Muscle layer of colon (tissue), 2 donors: ENCODE results near the gene STK25.

Source experiments
- H3K27ac ChIP-seq: one replicate; pipeline ENCODE4 v1.7.0; 2013; ENCODE audit warnings: low read depth, mild to moderate bottlenecking, low read length, moderate library complexity
- H3K27me3 ChIP-seq, 2 donors: one replicate each; pipeline ENCODE4 v1.7.0; 2013; ENCODE audit warnings: low read length in 2 of 2, mild to moderate bottlenecking in 2 of 2; ENCODE audit not compliant: insufficient read depth in 2 of 2, control insufficient read depth in 1 of 2
- H3K36me3 ChIP-seq: one replicate; pipeline ENCODE4 v1.7.0; 2013; ENCODE audit warnings: mild to moderate bottlenecking, low read length; ENCODE audit not compliant: insufficient read depth
- H3K4me1 ChIP-seq: one replicate; pipeline ENCODE4 v1.7.0; 2013; ENCODE audit warnings: mild to moderate bottlenecking, low read length; ENCODE audit not compliant: insufficient read depth
- H3K4me3 ChIP-seq, 2 donors: one replicate each; pipeline ENCODE4 v1.7.0; 2013; ENCODE audit warnings: low read length in 2 of 2, low read depth in 1 of 2, mild to moderate bottlenecking in 1 of 2, moderate library complexity in 1 of 2
- H3K9ac ChIP-seq: one replicate; pipeline ENCODE4 v1.7.0; 2013; ENCODE audit warnings: low read length
- H3K9me3 ChIP-seq: one replicate; pipeline ENCODE4 v1.7.0; 2013; ENCODE audit warnings: mild to moderate bottlenecking, low read length
- donor health status: abdominal sarcoma.
- donor health status: Adenocarcinoma of cecum.

STK25 gene

DNA sequence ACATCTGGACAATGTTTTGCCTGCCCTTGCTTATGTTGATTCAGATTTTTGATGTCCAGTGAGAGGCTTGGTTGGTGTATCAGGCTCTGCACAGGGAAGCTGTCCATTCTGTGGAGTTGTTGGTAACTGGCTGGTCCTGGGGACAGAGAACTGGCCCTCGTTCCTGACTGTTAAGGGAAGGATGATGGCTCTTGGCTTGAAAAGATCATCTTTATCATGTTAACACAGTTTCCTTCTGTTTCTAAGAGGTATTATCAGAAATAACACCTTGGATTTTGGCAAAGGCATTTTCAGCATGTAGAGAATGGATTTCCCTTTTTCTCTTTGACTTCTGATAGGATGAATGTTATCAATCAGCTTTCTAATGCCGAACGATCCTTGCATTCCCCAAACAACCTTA lies 19.3 kb downstream of the STK25 start:
- Histone ChIP-seq H3K4me3 (no peak overlapping the region), H3K4me1 (no peaks in the 10 kb centered on the region), H3K9me3 (no peaks in the 10 kb centered on the region), H3K27ac (no peak overlapping the region), H3K27me3 (no peaks in the 10 kb centered on the region), H3K9ac (no peak overlapping the region), H3K36me3 (peaks cover 7% of the 10 kb centered on the region)

DNA sequence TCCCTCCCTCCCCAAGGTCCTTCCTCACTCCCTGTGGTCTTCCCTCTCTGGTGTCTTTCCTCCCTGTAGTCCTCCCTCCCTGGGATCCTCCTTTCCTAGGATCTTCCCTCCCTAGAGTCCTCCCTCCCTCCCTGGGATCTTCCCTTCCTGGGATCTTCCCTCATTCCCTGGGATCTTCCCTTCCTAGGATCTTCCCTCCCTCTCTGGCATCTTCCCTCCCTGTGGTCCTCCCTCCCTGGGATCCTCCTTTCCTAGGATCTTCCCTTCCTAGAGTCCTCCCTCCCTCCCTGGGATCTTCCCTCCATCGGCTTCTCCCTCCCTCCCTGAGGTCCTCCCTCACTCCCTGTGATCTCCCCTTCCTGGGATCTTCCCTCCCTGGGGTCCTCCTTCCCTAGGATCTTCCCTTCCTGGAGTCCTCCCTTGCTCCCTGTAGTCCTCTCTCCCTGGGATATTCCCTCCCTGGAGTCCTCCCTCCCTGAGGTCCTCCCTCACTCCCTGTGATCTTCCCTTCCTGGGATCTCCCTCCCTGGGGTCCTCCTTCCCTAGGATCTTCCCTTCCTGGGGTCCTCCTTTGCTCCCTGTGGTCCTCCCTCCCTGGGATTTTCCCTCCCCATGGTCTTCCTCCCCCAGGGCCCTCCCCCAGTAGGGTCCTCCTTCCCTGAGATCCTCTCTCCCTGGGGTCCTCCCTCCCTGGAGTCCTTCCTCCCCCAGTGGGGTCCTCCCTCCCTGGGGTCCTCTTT lies 23.0 kb downstream of the STK25 start:
- Histone ChIP-seq H3K9ac (no peak overlapping the region), H3K27ac (no peak overlapping the region), H3K4me1 (no peaks in the 10 kb centered on the region), H3K4me3 (no peak overlapping the region), H3K36me3 (peaks cover 5% of the 10 kb centered on the region), H3K27me3 (no peaks in the 10 kb centered on the region), H3K9me3 (no peaks in the 10 kb centered on the region)

DNA sequence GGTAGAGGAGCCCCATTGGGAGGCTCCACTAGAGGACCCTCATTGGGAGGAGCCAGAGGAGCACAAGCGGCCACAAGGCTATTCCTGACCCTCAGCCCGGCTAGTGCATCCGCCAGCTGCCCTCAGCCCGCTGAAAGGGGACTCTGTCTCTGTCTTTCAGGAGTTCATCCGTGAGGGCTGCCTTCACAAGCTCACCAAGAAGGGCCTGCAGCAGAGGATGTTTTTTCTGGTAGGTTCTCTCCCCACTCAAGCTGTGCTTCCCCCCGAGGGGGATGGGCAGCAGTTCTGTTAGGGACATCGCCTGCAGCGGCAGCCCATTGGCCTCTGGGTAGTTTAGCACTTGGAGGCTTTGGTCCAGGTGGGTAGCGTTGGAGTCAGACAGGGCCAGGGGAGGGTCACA lies 25.1 kb downstream of the STK25 start:
- H3K36me3 ChIP-seq, result peaks cover 6% of the 10 kb centered on the region

DNA sequence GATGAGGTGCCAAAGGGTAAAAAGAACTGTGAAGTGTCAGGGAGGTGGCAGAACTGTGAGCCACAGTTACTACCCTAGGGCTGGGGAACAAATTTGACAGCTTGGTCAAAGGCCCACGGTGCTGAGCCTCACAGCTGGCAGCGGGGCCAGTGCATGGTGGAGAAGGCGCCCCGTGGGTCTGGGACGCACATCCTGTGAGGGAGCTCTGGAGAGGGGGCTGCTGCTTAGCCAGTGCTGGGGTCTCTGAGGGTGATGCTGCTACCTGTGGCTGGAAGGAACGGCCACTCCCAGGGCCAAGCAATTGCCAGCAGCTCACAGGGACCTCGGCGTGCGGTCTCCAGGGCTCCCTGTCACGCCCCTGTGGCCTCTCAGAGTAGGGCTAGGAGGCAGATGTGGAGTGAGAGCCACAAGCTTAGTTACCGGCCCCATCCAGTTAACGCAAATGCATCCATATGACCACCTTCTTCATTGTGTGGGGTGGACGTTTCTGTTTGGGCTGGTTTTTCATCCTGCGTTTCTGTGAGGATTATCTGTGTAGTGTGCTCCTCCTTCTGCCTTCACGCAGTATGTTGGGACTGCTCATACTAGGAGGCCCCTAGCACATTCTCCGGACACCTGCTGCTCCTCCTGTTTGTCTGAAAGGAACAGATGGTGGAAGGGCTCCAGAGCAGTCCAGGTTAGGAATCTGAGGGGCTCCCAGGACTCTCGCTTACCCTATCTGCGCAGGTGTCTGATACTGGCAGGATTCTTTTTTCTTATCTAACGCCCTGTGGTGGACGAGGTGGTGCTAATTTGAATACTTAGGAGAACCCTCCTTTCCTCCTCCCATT lies 26.0 kb downstream of the STK25 start:
- H3K36me3 ChIP-seq, result peaks cover 6% of the 10 kb centered on the region
- H3K4me1 ChIP-seq, result no peaks in the 10 kb centered on the region
- H3K4me3 ChIP-seq, result no peak overlapping the region
- no peaks in the 10 kb centered on the region for H3K9me3 ChIP-seq
- no peak overlapping the region for H3K27ac ChIP-seq
- no peaks in the 10 kb centered on the region for H3K27me3 ChIP-seq
- no peak overlapping the region for H3K9ac ChIP-seq

More for the DNA sequence above, 25.1 kb downstream of the STK25 start:
- no peaks in the 10 kb centered on the region for H3K27me3 ChIP-seq
- H3K9ac ChIP-seq, result no peak overlapping the region
- H3K4me1 ChIP-seq, result no peaks in the 10 kb centered on the region
- no peaks in the 10 kb centered on the region for H3K9me3 ChIP-seq
- no peak overlapping the region for H3K27ac ChIP-seq
- H3K4me3 ChIP-seq, result no peak overlapping the region

DNA sequence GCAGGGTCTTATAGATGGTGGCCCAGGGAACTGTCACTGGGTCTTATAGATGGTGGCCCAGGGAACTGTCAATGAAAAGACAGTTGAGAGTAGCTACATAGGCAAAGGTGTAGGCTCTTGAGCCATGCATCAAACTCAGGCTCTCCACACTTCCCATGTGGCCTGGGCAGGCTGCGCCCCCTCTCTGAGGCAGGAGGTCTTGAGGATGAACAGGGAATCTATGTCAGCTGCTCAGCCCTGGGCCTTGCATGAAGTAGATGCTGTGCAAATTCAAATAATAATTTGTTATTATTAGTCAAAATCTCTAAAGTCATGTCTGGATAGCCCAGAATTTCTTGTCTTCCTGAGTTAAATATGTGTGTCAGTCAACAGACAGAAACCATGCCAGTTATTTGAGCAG lies 26.7 kb downstream of the STK25 start:
- Histone ChIP-seq H3K36me3 (peaks cover 6% of the 10 kb centered on the region), H3K4me3 (no peak overlapping the region), H3K27ac (no peak overlapping the region), H3K9ac (no peak overlapping the region), H3K27me3 (no peaks in the 10 kb centered on the region), H3K9me3 (no peaks in the 10 kb centered on the region), H3K4me1 (no peaks in the 10 kb centered on the region)

DNA sequence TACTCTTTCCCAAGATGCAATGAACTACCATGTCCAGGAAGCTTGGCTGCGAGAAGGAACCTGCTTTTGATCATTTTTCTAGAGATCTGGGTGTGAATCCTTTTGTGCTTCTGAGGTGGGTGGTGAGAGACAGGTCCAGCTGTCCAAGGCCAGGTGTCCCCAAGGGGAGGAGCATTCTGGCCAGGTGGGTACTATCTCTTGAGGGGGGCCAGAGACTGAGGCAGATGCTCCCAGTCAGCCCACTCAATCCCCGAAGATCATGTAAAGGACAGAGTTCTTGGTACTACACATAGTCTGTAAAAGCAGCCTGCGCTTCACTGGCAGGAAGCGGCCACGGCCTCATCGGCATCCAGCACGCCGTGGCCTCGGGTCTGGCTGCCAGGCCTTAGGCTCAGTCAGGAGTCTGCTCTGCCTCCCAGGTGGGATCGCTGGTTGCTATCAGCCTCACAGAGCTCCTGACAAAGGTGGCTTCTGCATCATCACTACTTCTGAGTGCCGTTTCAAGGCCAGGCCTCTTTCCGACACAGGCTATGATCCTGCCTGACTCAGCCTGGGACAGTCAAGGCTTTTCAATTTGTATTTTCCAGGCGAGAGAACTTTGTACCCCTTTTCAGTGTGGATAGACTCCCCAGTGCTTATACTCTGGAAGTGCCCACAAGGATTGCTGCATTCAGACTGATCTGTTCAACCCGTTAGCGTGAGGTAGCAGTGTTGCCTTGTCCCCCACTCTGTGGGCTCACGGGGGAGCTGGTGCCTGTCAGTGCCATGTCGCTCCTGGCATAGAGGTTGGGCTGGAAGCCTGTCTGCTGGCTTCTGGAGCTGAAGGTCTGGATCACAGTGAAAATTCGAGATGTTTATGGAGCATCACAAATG lies 29.1 kb downstream of the STK25 start:
- Histone ChIP-seq H3K9ac (no peak overlapping the region), H3K4me3 (no peak overlapping the region), H3K27ac (no peak overlapping the region), H3K36me3 (peaks cover 6% of the 10 kb centered on the region), H3K4me1 (no peaks in the 10 kb centered on the region), H3K9me3 (no peaks in the 10 kb centered on the region), H3K27me3 (no peaks in the 10 kb centered on the region)

DNA sequence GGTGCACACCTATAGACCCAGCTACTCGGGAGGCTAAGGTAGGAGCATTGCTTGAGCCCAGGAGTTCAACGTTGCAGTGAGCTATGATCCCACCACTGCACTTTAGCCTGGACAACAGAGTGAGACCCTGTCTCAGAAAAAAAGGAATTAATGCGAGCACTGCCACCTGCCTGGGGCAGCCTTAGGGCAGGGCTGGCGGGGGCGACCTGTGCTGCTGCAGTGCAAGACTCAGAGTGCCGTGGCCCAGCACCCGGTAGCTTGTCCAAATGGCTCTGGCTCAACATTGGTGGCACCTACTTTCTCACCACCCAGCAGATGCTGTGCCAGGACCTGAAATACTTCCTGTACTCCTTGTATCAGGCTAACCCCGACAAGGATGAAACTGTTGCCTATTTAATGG lies 30.2 kb downstream of the STK25 start:
- Histone ChIP-seq H3K4me3 (no peak overlapping the region), H3K27ac (no peak overlapping the region), H3K36me3 (peaks cover 6% of the 10 kb centered on the region), H3K9ac (no peak overlapping the region), H3K27me3 (no peaks in the 10 kb centered on the region), H3K4me1 (no peaks in the 10 kb centered on the region), H3K9me3 (no peaks in the 10 kb centered on the region)

DNA sequence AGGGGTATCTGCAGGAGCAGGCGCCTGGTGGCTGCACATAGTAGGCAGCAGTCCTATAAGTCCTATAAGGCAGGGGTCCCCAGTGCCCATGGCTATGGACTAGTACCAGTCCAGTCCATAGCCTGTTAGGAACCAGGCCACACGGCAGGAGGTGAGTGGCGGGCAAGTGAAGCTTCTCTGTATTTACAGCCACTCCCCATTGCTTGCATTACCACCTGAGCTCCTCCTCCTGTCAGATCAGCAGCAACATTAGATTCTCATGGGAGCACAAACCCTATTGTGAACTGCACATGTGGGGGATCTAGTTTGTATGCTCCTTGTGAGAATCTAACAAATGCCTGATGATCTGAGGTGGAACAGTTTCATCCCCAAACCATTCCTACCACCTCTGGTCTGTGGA lies 33.1 kb downstream of the STK25 start:
- H3K27ac ChIP-seq, result no peak overlapping the region
- no peaks in the 10 kb centered on the region for H3K9me3 ChIP-seq
- no peaks in the 10 kb centered on the region for H3K27me3 ChIP-seq
- H3K9ac ChIP-seq, result no peak overlapping the region
- H3K4me1 ChIP-seq, result no peaks in the 10 kb centered on the region
- no peak overlapping the region for H3K4me3 ChIP-seq
- H3K36me3 ChIP-seq, result peaks cover 6% of the 10 kb centered on the region

DNA sequence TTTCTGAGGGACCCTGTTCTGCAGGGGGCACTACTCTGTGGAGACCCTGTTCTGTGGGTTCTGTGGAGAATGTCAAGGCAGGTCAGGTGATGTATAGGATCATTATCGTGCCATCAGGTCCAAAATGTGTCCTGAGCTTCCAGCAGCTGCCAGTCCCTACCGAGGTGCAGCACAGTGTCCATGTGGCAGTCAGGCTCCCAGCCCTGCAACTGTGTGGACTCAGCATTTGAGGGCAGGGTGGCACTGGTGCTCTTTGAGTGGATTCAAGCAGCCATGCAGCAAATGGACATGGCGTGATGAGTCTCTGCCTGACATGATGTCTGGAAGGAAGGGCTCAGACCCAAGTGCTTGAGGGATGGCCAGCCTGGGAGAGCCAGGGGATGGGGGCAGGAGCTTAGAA lies 35.0 kb downstream of the STK25 start:
- no peak overlapping the region for H3K9ac ChIP-seq
- H3K4me1 ChIP-seq, result no peaks in the 10 kb centered on the region
- H3K27ac ChIP-seq, result no peak overlapping the region
- H3K4me3 ChIP-seq, result no peak overlapping the region
- H3K27me3 ChIP-seq, result no peaks in the 10 kb centered on the region
- H3K9me3 ChIP-seq, result no peaks in the 10 kb centered on the region
- peaks cover 1% of the 10 kb centered on the region for H3K36me3 ChIP-seq

DNA sequence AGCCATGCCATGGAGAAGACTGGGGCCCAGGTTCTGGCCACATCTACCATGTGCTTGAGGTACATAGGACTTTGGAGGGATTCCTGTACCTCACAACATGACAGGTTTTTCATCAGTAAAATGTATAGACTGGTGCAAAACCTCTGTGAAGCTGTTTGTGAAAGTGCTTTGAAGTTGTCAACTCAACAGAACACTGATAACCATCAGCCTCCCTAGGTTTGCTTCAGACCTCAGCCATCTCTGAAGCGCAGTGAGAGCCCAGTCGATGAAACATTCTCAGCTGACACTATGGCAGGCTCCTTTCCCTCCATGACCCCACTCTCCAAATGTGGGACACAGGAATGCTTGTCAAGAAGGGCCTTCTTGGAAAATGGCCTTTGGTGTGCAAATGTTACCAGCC lies 38.6 kb downstream of the STK25 start:
- Histone ChIP-seq H3K36me3 (no peaks in the 10 kb centered on the region), H3K9me3 (no peaks in the 10 kb centered on the region), H3K9ac (no peak overlapping the region), H3K27me3 (no peaks in the 10 kb centered on the region), H3K27ac (no peak overlapping the region), H3K4me3 (no peak overlapping the region), H3K4me1 (no peaks in the 10 kb centered on the region)

DNA sequence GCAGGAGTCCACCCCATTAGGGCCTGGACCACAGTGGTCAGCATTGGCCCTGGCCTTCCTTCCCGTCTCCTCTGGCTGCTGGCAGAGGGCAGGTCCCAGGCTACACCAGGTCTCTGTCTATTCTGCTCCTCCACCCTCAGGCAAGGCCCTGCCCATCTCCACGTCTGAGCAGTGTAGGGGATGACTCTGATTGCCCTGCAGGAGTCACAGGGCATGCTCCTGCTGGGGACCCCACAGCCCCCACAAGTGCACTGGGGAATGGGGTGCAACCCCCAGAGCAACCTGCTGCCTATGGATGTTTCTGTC lies 40.0 kb downstream of the STK25 start:
- Histone ChIP-seq H3K4me1 (no peaks in the 10 kb centered on the region), H3K9me3 (no peaks in the 10 kb centered on the region), H3K4me3 (no peak overlapping the region), H3K9ac (no peak overlapping the region), H3K36me3 (no peaks in the 10 kb centered on the region), H3K27ac (no peak overlapping the region), H3K27me3 (no peaks in the 10 kb centered on the region)
